SK-N-SH (cell line): ENCODE results near the gene SSR4. TPM values are rescaled to one million over a fixed set of nuclear protein-coding genes. Genes with fewer than 3 reads are reported as not detected.
A peak's percentile ranks its signal among the peaks of the same experiment; 100 is the strongest.

Experiments used
- CTCF ChIA-PET: fragments of 300-600, 350-600 bp; formaldehyde crosslinking; extraction: SDS; loops from one replicate; lab custom pipeline; 2021; lab: Yijun Ruan, JAX
- POLR2A ChIA-PET: fragments of 350-600 bp; sonication (Branson Sonifier 250); formaldehyde crosslinking; extraction: SDS; loops from one replicate; lab custom pipeline; 2020; ENCODE audit warnings: antibody characterized with exemption, inconsistent platforms; lab: Yijun Ruan, JAX
- DNase-seq: peaks from one replicate; pipeline ENCODE4 v3.0.0; 2012
- H2AFZ ChIP-seq: fragments of 200-600 bp; sonication (generic); 2 replicates; pipeline ENCODE4 v1.8.1; 2016; ENCODE audit warnings: antibody characterized with exemption, mild to moderate bottlenecking, low read depth
- H3F3A ChIP-seq: fragments of 200-600 bp; sonication (generic); replicated peaks from 2 replicates; pipeline ENCODE3; 2016; ENCODE audit warnings: antibody characterized with exemption, mild to moderate bottlenecking; ENCODE audit not compliant: insufficient read depth
- H3K27ac ChIP-seq, 2 experiments: fragments of 200-500 bp in 1 of 2; fragments of 200-600 bp in 1 of 2; sonication (Bioruptor generic) in 1 of 2; sonication (generic), shearing (Covaris generic) in 1 of 2; 2 replicates each; pipeline versions ENCODE4 v1.5.1 to v1.6.1; 2014 to 2016; ENCODE audit warnings: low read depth in 2 of 2, inconsistent platforms in 1 of 2, low read length in 1 of 2, mild to moderate bottlenecking in 1 of 2, mixed read lengths in 1 of 2
- H3K27me3 ChIP-seq: fragments of 200-600 bp; sonication (generic), shearing (Covaris generic); 2 replicates; pipeline ENCODE4 v1.6.1; 2016; ENCODE audit warnings: mixed run types; ENCODE audit not compliant: insufficient read depth
- H3K36me3 ChIP-seq, 2 experiments: fragments of 200-500 bp in 1 of 2; fragments of 200-600 bp in 1 of 2; sonication (Bioruptor generic) in 1 of 2; sonication (generic) in 1 of 2; replicated peaks in 1 of 2; 2 replicates each; pipeline versions ENCODE3 to v1.5.1; 2014 to 2016; ENCODE audit warnings: low read length in 1 of 2, mild to moderate bottlenecking in 1 of 2; ENCODE audit not compliant: insufficient read depth in 2 of 2, control insufficient read depth in 1 of 2
- H3K4me1 ChIP-seq, 2 experiments: fragments of 200-500 bp in 1 of 2; fragments of 200-600 bp in 1 of 2; sonication (Bioruptor generic) in 1 of 2; sonication (generic), shearing (Covaris generic) in 1 of 2; 2 replicates each; pipeline versions ENCODE4 v1.5.1 to v1.6.1; 2014 to 2016; ENCODE audit warnings: low read depth in 1 of 2, low read length in 1 of 2, mixed run types in 1 of 2; ENCODE audit not compliant: insufficient read depth in 2 of 2, control insufficient read depth in 1 of 2
- H3K4me2 ChIP-seq: fragments of 200-600 bp; sonication (generic), shearing (Covaris generic); 2 replicates; pipeline ENCODE4 v1.6.1; 2017; ENCODE audit warnings: mixed run types
- H3K4me3 ChIP-seq, 2 experiments: fragments of 200-500 bp in 1 of 2; fragments of 200-600 bp in 1 of 2; sonication (Bioruptor generic) in 1 of 2; sonication (generic), shearing (Covaris generic) in 1 of 2; 2 replicates each; pipeline versions ENCODE4 v1.5.1 to v1.8.1; 2014 to 2016; ENCODE audit warnings: low read depth in 2 of 2, inconsistent platforms in 1 of 2, low read length in 1 of 2, mild to moderate bottlenecking in 1 of 2, mixed read lengths in 1 of 2, moderate library complexity in 1 of 2
- H3K79me2 ChIP-seq: fragments of 200-600 bp; sonication (generic); 2 replicates; pipeline ENCODE4 v1.8.1; 2017; ENCODE audit warnings: mild to moderate bottlenecking; ENCODE audit not compliant: insufficient read depth
- H3K9ac ChIP-seq: fragments of 200-600 bp; sonication (generic); 2 replicates; pipeline ENCODE4 v1.6.1; 2017; ENCODE audit warnings: mixed run types
- H3K9me2 ChIP-seq: fragments of 200-600 bp; sonication (generic); 2 replicates; pipeline ENCODE4 v1.6.1; 2017; ENCODE audit warnings: mixed run types
- H3K9me3 ChIP-seq: fragments of 200-600 bp; sonication (generic); 2 replicates; pipeline ENCODE4 v1.6.1; 2017; ENCODE audit warnings: mixed run types, mild to moderate bottlenecking, moderate library complexity
- H4K20me1 ChIP-seq: fragments of 200-600 bp; sonication (generic); 2 replicates; pipeline ENCODE4 v1.6.1; 2017; ENCODE audit warnings: mild to moderate bottlenecking, mixed run types; ENCODE audit not compliant: insufficient read depth
- CTCF ChIP-seq: fragments of 200-600 bp; sonication (generic); IDR thresholded peaks from 2 replicates; pipeline ENCODE4 v1.6.1; 2017; ENCODE audit warnings: antibody characterized with exemption, mild to moderate bottlenecking, moderate library complexity
- JUND ChIP-seq: IDR thresholded peaks from 2 replicates; pipeline ENCODE4 v1.4.0; 2012
- MEF2A ChIP-seq: IDR thresholded peaks from 2 replicates; pipeline ENCODE4 v1.4.0; 2012; ENCODE audit warnings: low read depth, borderline replicate concordance
- PBX3 ChIP-seq: IDR thresholded peaks from 2 replicates; pipeline ENCODE4; 2012
- REST ChIP-seq: IDR thresholded peaks from 2 replicates; pipeline ENCODE4 v1.6.1; 2012; ENCODE audit warnings: mild to moderate bottlenecking, low read depth, low read length, moderate library complexity
- SIN3A ChIP-seq: IDR thresholded peaks from 2 replicates; pipeline ENCODE4 v1.6.1; 2012; ENCODE audit warnings: low read depth, mild to moderate bottlenecking, low read length, moderate library complexity, borderline replicate concordance
- TAF1 ChIP-seq: IDR thresholded peaks from 2 replicates; pipeline ENCODE4 v1.6.1; 2012; ENCODE audit warnings: low read depth, mild to moderate bottlenecking, low read length, moderate library complexity, borderline replicate concordance
- TEAD4 ChIP-seq: IDR thresholded peaks from 2 replicates; pipeline ENCODE4 v1.4.0; 2012; ENCODE audit warnings: mild to moderate bottlenecking, borderline replicate concordance; ENCODE audit not compliant: insufficient read depth
- WGBS: methylation state at CpG from one replicate; pipeline ENCODE4 v1.1.6; 2017; ENCODE audit warnings: low lambda C conversion rate; 5-methylcytosine and 5-hydroxymethylcytosine counted together
- polyA plus RNA-seq, 3 experiments: library from polyadenylated mRNA; depleted of rRNA; stranded (reverse); fragments of >200 nt; gene quantifications; 2 replicates each; pipeline ENCODE4 v1.2.3, GENCODE V29; 2012

SSR4 gene
- polyA plus RNA-seq, 1 of the 3 experiments (the other 2 are of a cell fraction) = 367 TPM

GRCh38 chrX:153766871-153767673, 27.4 kb upstream of the SSR4 start:
- Histone ChIP-seq H3K27ac (0 out of 4 replicates have a peak overlapping the region, but pooled peaks of 1 of the 2 experiments have one; percentile 1), H3K4me1 (peaks cover 2 to 27% of the 10 kb centered on the region in 2 experiments; a peak in 1 of 4 replicates), H3K27me3 (no peaks in the 10 kb centered on the region), H4K20me1 (peaks cover 9% of the 10 kb centered on the region; the same call in 1 of the 2 replicates), H3K9ac (no peak overlapping the region), H3F3A (no peaks in the 10 kb centered on the region), H2AFZ (no peak overlapping the region), H3K4me3 (no peak overlapping the region), H3K36me3 (peaks cover 0 to 4% of the 10 kb centered on the region in 2 experiments), H3K79me2 (peaks cover 6% of the 10 kb centered on the region; the same call in 1 of the 2 replicates)
- POLR2A ChIA-PET = interaction anchor here (1.1 kb wide), 1 partner anchor 204 kb away, joined by 3 read pairs; no protein-coding TSS in a partner anchor
- CTCF ChIA-PET = interaction anchor here (1.0 to 10.2 kb wide), 4 partner anchors 11 to 181 kb away, joined by 3 to 134 read pairs (median 6); partner anchors contain the start of gene RENBP
- TF ChIP-seq MEF2A = no peak
- no peak for TF ChIP-seq JUND
- no peak for TF ChIP-seq TEAD4
- no peak for TF ChIP-seq SIN3A
- TF ChIP-seq, all 33 proteins: peak for 0
- 48% methylated on average over 16 of the region's 56 CpGs for WGBS
- Histone ChIP-seq H3K9me2 (no peaks in the 10 kb centered on the region), H3K9me3 (no peaks in the 10 kb centered on the region), H3K4me2 (peak overlapping the region; percentile 79; the same call in 1 of the 2 replicates)
- peak; percentile 38 for DNase-seq

GRCh38 chrX:153767674-153768055, 26.8 kb upstream of the SSR4 start:
- POLR2A ChIA-PET = no interaction called here
- CTCF ChIA-PET = interaction anchor here (2.1 to 10.2 kb wide), 2 partner anchors 10 to 181 kb away, joined by 8 to 134 read pairs; partner anchors contain the start of gene RENBP
- DNase-seq = peak; percentile 27
- Histone ChIP-seq H3K27ac (no peak overlapping the region), H3K9ac (no peak overlapping the region), H3K4me1 (peaks cover 2 to 27% of the 10 kb centered on the region in 2 experiments; a peak in 1 of 4 replicates), H4K20me1 (peaks cover 9% of the 10 kb centered on the region; the same call in 1 of the 2 replicates), H2AFZ (no peak overlapping the region), H3F3A (no peaks in the 10 kb centered on the region), H3K27me3 (no peaks in the 10 kb centered on the region), H3K36me3 (peaks cover 0 to 4% of the 10 kb centered on the region in 2 experiments), H3K9me3 (no peaks in the 10 kb centered on the region), H3K79me2 (peaks cover 6% of the 10 kb centered on the region; the same call in 1 of the 2 replicates)
- no CpG with 5 or more reads among the region's 20 CpGs for WGBS
- TF ChIP-seq CTCF (no peak), REST (peak; percentile 72; the same call in 1 of the 2 replicates), TAF1 (no peak), PBX3 (no peak)
- TF ChIP-seq, all 33 proteins: peak for 1
- H3K9me2 ChIP-seq = no peaks in the 10 kb centered on the region
- no peak overlapping the region for H3K4me3 ChIP-seq
- H3K4me2 ChIP-seq = no peak overlapping the region
